NK-92 (cell line): ENCODE results near the gene NTM.

Source experiments
- DNase-seq: peaks from one replicate; lab custom pipeline; 2025; ENCODE audit not compliant: unreplicated experiment; lab: John Stamatoyannopoulos, UW

NTM gene

GRCh38 chr11:131593301-131593700 is 222.9 kb downstream of the NTM start:
- no peak for DNase-seq

GRCh38 chr11:131595797-131596196 is 225.4 kb downstream of the NTM start:
- DNase-seq: no peak

GRCh38 chr11:131597890-131598289 is 227.5 kb downstream of the NTM start:
- no peak for DNase-seq

GRCh38 chr11:131598305-131598704 is 227.9 kb downstream of the NTM start:
- DNase-seq: no peak

GRCh38 chr11:131599285-131599684 is 228.9 kb downstream of the NTM start:
- DNase-seq: no peak

- no peak for DNase-seq
Measured at GRCh38 chr11:131600628-131601027, 230.2 kb downstream of the NTM start.

- DNase-seq: no peak
Measured at GRCh38 chr11:131601586-131601985, 231.2 kb downstream of the NTM start.

GRCh38 chr11:131602431-131602830 is 232.0 kb downstream of the NTM start:
- DNase-seq: no peak

GRCh38 chr11:131606811-131607335 is 236.5 kb downstream of the NTM start:
- no peak for DNase-seq

GRCh38 chr11:131609337-131609736 is 238.9 kb downstream of the NTM start:
- no peak for DNase-seq

GRCh38 chr11:131609921-131610320 is 239.5 kb downstream of the NTM start:
- no peak for DNase-seq

GRCh38 chr11:131611322-131611721 is 240.9 kb downstream of the NTM start:
- no peak for DNase-seq

- DNase-seq: no peak
Measured at GRCh38 chr11:131612533-131612932, 242.1 kb downstream of the NTM start.

- DNase-seq: no peak
Measured at GRCh38 chr11:131614631-131615030, 244.2 kb downstream of the NTM start.

- DNase-seq: no peak
Measured at GRCh38 chr11:131615611-131616010, 245.2 kb downstream of the NTM start.

- DNase-seq: no peak
Measured at GRCh38 chr11:131616481-131617140, 246.2 kb downstream of the NTM start.

- DNase-seq: no peak
Measured at GRCh38 chr11:131618201-131618600, 247.8 kb downstream of the NTM start.

GRCh38 chr11:131622193-131622592 is 251.8 kb downstream of the NTM start:
- DNase-seq: no peak

GRCh38 chr11:131624531-131624930 is 254.1 kb downstream of the NTM start:
- DNase-seq: no peak

- no peak for DNase-seq
Measured at GRCh38 chr11:131626788-131627187, 256.4 kb downstream of the NTM start.

GRCh38 chr11:131628739-131629138 is 258.3 kb downstream of the NTM start:
- DNase-seq: no peak

- no peak for DNase-seq
Measured at GRCh38 chr11:131629925-131630540, 259.6 kb downstream of the NTM start.

- no peak for DNase-seq
Measured at GRCh38 chr11:131632971-131633370, 262.6 kb downstream of the NTM start.
